CD8-positive, alpha-beta memory T cell (primary cell): Measurements from ENCODE around the gene AASDHPPT. TPM values are rescaled to one million over a fixed set of nuclear protein-coding genes. Genes with fewer than 3 reads are reported as not detected.

Experiments
- polyA plus RNA-seq: library from polyadenylated mRNA; unstranded; fragments of 300-500 nt; fragmentation: Illumina TruSeq; gene quantifications from one replicate; pipeline ENCODE4 v1.2.3, GENCODE V29; 2021
- total RNA-seq, 2 experiments: library from RNA; stranded (reverse); gene quantifications; one replicate each; pipeline ENCODE4 v1.2.3, GENCODE V29; 2021

The AASDHPPT gene
- total and polyA plus RNA-seq, 3 experiments from 2014 or later = 46.3 to 56.2 (median 51.8) TPM

Other genes starting within 250 kb of the AASDHPPT start
- gene MSANTD4, start 55.4 kb upstream of the AASDHPPT start, total RNA-seq = 10 to 100 TPM; 17.2 to 18.3 TPM
- 6.8 TPM for gene MSANTD4, start 55.4 kb upstream of the AASDHPPT start, polyA plus RNA-seq
- 1 to 10 TPM; 4.2 to 5.0 TPM for gene KBTBD3, start 315 bp upstream of the AASDHPPT start, total RNA-seq
- gene KBTBD3, start 315 bp upstream of the AASDHPPT start, polyA plus RNA-seq = 10.4 TPM